Astrocyte of the cerebellum (primary cell): ENCODE results near the gene P2RY2.

Source experiments
- DNase-seq: peaks from one replicate; pipeline ENCODE4 v3.0.0-alpha.2; 2011; ENCODE audit warnings: low read depth
- H3K4me3 ChIP-seq: 2 replicates; pipeline ENCODE4 v1.5.1; 2011; ENCODE audit warnings: mild to moderate bottlenecking, low read depth, low read length, moderate library complexity
- CTCF ChIP-seq: IDR thresholded peaks from 2 replicates; pipeline ENCODE4 v1.5.1; 2012; ENCODE audit warnings: low read length, low read depth, moderate library complexity, mild to moderate bottlenecking; ENCODE audit errors: missing control alignments
- in situ Hi-C: cut with HindIII; loops from 2 replicates; pipeline ENCODE4 v1.10.0; 2017; ENCODE audit warnings: low sequenced_read_pairs

The P2RY2 gene

GRCh38 chr11:73187854-73188253, 30.2 kb upstream of the P2RY2 start:
- in situ Hi-C loops, result no loop called here
- DNase-seq, result no peak
- no peak overlapping the region for H3K4me3 ChIP-seq
- TF ChIP-seq CTCF, result no peak

GRCh38 chr11:73188301-73188700, 29.8 kb upstream of the P2RY2 start:
- no peak overlapping the region for H3K4me3 ChIP-seq
- in situ Hi-C loops, result no loop called here
- no peak for DNase-seq
- TF ChIP-seq CTCF, result no peak

DNA sequence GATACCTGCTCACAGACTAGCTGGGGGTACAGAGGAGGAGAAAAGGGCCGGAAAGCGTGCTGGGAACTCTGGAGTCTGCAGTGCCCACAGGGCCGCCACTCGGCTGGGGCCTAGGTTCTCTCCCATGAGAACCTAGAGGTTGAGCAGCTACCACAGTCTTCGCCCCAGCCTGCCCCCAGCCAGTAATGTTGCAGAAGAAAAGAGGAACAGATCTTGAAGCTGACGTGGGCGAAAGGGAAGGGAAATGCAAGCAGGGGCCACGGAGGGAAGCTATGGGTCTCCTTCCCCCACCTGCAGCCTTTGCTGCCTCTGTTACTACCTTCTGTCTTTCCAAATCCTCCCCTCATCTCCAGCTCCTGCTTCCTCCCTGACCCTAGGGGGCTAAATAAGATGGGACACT, 28.8 kb upstream of the P2RY2 start:
- TF ChIP-seq CTCF, result no peak
- no peak for DNase-seq
- no peak overlapping the region for H3K4me3 ChIP-seq
- in situ Hi-C loops, result no loop called here

GRCh38 chr11:73189723-73190556, 28.1 kb upstream of the P2RY2 start:
- no peak for DNase-seq
- H3K4me3 ChIP-seq, result no peak overlapping the region
- TF ChIP-seq CTCF, result no peak
- in situ Hi-C loops, result no loop called here

- in situ Hi-C loops, result no loop called here
- no peak for TF ChIP-seq CTCF
- DNase-seq, result no peak
- H3K4me3 ChIP-seq, result no peak overlapping the region
Observed at GRCh38 chr11:73190557-73190885, 27.6 kb upstream of the P2RY2 start.

GRCh38 chr11:73191151-73191550, 26.9 kb upstream of the P2RY2 start:
- no peak overlapping the region for H3K4me3 ChIP-seq
- in situ Hi-C loops, result no loop called here
- DNase-seq, result no peak
- TF ChIP-seq CTCF, result no peak
